ENCODE data around the gene ZSWIM1.
"Not testable (repeated sequence)": the region's sequence is repeated elsewhere in the genome, so short reads cannot be mapped to it uniquely, and the experiment has no call there.

Gene ZSWIM1

GRCh38 chr20:45888681-45889080 lies 7.7 kb downstream of the ZSWIM1 start:
- DNase-seq (ENCODE audit: low read depth, low spot score): no peak

- peak; percentile 89 for DNase-seq (ENCODE audit: low read depth, low spot score)
Observed at GRCh38 chr20:45890077-45890984, 9.3 kb downstream of the ZSWIM1 start.

- peak; percentile 95 for DNase-seq (ENCODE audit: low read depth, low spot score)
Observed at GRCh38 chr20:45890985-45891983, 10.3 kb downstream of the ZSWIM1 start, which contains the start of the genes CTSA and NEURL2. TSS of gene CTSA (plus strand) at chr20:45891335. CDS start at chr20:45891569, 234 bp downstream. TSS of gene NEURL2 (minus strand) at chr20:45891208. CDS start at chr20:45890991, 217 bp downstream.

GRCh38 chr20:45892049-45892825 lies 11.2 kb downstream of the ZSWIM1 start:
- peak; percentile 19 for DNase-seq (ENCODE audit: low read depth, low spot score)

GRCh38 chr20:45892828-45893500 lies 11.9 kb downstream of the ZSWIM1 start:
- DNase-seq (ENCODE audit: low read depth, low spot score): no peak

- DNase-seq (ENCODE audit: low read depth, low spot score): peak; percentile 37
Observed at GRCh38 chr20:45893831-45894230, 12.8 kb downstream of the ZSWIM1 start.

- no peak for DNase-seq (ENCODE audit: low read depth, low spot score)
Observed at GRCh38 chr20:45894797-45895196, 13.8 kb downstream of the ZSWIM1 start.

- no peak for DNase-seq (ENCODE audit: low read depth, low spot score)
Observed at GRCh38 chr20:45896641-45897161, 15.7 kb downstream of the ZSWIM1 start.

GRCh38 chr20:45897289-45897688 lies 16.3 kb downstream of the ZSWIM1 start:
- no peak for DNase-seq (ENCODE audit: low read depth, low spot score)

GRCh38 chr20:45897692-45898091 lies 16.7 kb downstream of the ZSWIM1 start:
- no peak for DNase-seq (ENCODE audit: low read depth, low spot score)

- no peak for DNase-seq (ENCODE audit: low read depth, low spot score)
Observed at GRCh38 chr20:45898285-45898684, 17.3 kb downstream of the ZSWIM1 start.

GRCh38 chr20:45899046-45899835 lies 18.2 kb downstream of the ZSWIM1 start:
- no peak for DNase-seq (ENCODE audit: low read depth, low spot score)

- not testable (repeated sequence) for DNase-seq (ENCODE audit: low read depth, low spot score)
Observed at GRCh38 chr20:45901332-45901731, 20.3 kb downstream of the ZSWIM1 start.

GRCh38 chr20:45902199-45902701 lies 21.2 kb downstream of the ZSWIM1 start:
- no peak for DNase-seq (ENCODE audit: low read depth, low spot score)

GRCh38 chr20:45904583-45905504 lies 23.8 kb downstream of the ZSWIM1 start:
- no peak for DNase-seq (ENCODE audit: low read depth, low spot score)

- no peak for DNase-seq (ENCODE audit: low read depth, low spot score)
Observed at GRCh38 chr20:45905505-45906079, 24.6 kb downstream of the ZSWIM1 start.

GRCh38 chr20:45907219-45907948 lies 26.4 kb downstream of the ZSWIM1 start:
- DNase-seq (ENCODE audit: low read depth, low spot score): no peak

Measured in ELF-1 (cell line).